ENCODE data around the gene MCFD2.

MCFD2 gene

GRCh38 chr2:46902465-46902864 is 13.1 kb downstream of the MCFD2 start:
- H3K4me3 ChIP-seq (ENCODE audit: control insufficient read depth, low read depth, low read length), result no peak overlapping the region
- TF ChIP-seq CTCF (conservative IDR thresholded peaks at IDR 0.05; ENCODE audit: control insufficient read depth, insufficient read depth, low read depth, low read length), result no peak
- DNase-seq (ENCODE audit: low read depth), result no peak

- H3K4me3 ChIP-seq (ENCODE audit: control insufficient read depth, low read depth, low read length), result no peak overlapping the region
- no peak for DNase-seq (ENCODE audit: low read depth)
- no peak for TF ChIP-seq CTCF (conservative IDR thresholded peaks at IDR 0.05; ENCODE audit: control insufficient read depth, insufficient read depth, low read depth, low read length)
Observed at GRCh38 chr2:46901611-46902010, 14.0 kb downstream of the MCFD2 start.

- no peak for DNase-seq (ENCODE audit: low read depth)
- no peak for TF ChIP-seq CTCF (conservative IDR thresholded peaks at IDR 0.05; ENCODE audit: control insufficient read depth, insufficient read depth, low read depth, low read length)
- H3K4me3 ChIP-seq (ENCODE audit: control insufficient read depth, low read depth, low read length), result no peak overlapping the region
Observed at GRCh38 chr2:46900381-46900780, 15.2 kb downstream of the MCFD2 start.

GRCh38 chr2:46899053-46899452 is 16.6 kb downstream of the MCFD2 start:
- DNase-seq (ENCODE audit: low read depth), result no peak
- H3K4me3 ChIP-seq (ENCODE audit: control insufficient read depth, low read depth, low read length), result no peak overlapping the region
- no peak for TF ChIP-seq CTCF (conservative IDR thresholded peaks at IDR 0.05; ENCODE audit: control insufficient read depth, insufficient read depth, low read depth, low read length)

- no peak for DNase-seq (ENCODE audit: low read depth)
- no peak for TF ChIP-seq CTCF (conservative IDR thresholded peaks at IDR 0.05; ENCODE audit: control insufficient read depth, insufficient read depth, low read depth, low read length)
- H3K4me3 ChIP-seq (ENCODE audit: control insufficient read depth, low read depth, low read length), result no peak overlapping the region
Observed at GRCh38 chr2:46898024-46898423, 17.6 kb downstream of the MCFD2 start.

- no peak overlapping the region for H3K4me3 ChIP-seq (ENCODE audit: control insufficient read depth, low read depth, low read length)
- DNase-seq (ENCODE audit: low read depth), result peak; percentile 49
- no peak for TF ChIP-seq CTCF (conservative IDR thresholded peaks at IDR 0.05; ENCODE audit: control insufficient read depth, insufficient read depth, low read depth, low read length)
Observed at GRCh38 chr2:46893269-46893939, 22.2 kb downstream of the MCFD2 start.
